SH-SY5Y (cell line): ENCODE measurements around the gene C10orf88.

Experiments
- GATA2 ChIP-seq: IDR thresholded peaks from 2 replicates; pipeline ENCODE4 v1.6.1; 2011; ENCODE audit warnings: mild to moderate bottlenecking, low read depth, low read length
- GATA3 ChIP-seq: IDR thresholded peaks from 2 replicates; pipeline ENCODE4 v1.6.1; 2011; ENCODE audit warnings: low read depth, mild to moderate bottlenecking, low read length, moderate library complexity

The C10orf88 gene

DNA sequence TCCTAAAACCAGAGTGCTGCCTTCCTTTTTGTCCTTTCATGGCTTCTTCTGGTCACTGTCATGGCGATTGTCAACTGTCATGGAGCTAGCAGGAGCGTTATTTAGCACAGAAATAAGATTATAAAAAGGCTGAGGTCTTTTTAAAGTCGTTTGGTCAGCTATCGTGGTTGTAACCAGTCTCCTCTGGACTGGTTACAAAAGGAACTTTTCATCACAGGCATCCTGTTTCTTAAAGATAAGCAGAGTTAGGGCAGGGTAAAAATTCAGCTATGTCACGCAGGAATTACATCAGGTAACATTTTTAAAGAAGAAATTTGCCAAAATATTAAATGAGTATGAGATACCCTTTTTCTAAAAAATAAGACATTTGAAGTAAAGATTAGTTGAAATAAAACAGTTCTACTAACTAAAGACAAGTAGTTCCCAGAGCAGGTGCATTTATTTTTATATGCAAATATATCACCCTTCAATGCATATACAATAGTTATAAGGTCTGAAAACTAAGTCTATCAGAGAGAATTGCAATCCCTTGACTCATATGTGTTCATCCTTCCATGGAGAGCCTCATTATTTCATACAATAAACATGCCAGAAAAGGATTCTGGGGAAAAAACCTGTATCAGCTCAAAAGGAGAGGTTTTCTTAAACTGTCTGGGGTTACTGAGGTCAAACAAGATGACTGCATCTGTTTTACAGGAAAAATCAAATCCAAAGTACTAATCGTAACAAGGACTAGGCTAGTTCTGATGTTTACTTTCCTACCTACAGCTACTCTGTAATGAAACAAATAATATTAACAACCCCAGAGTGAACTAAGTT, 22.7 kb downstream of the C10orf88 start:
- no peak for TF ChIP-seq GATA2
- no peak for TF ChIP-seq GATA3

GRCh38 chr10:122930140-122930539, 23.9 kb downstream of the C10orf88 start:
- TF ChIP-seq GATA3 (no peak), GATA2 (no peak)

DNA sequence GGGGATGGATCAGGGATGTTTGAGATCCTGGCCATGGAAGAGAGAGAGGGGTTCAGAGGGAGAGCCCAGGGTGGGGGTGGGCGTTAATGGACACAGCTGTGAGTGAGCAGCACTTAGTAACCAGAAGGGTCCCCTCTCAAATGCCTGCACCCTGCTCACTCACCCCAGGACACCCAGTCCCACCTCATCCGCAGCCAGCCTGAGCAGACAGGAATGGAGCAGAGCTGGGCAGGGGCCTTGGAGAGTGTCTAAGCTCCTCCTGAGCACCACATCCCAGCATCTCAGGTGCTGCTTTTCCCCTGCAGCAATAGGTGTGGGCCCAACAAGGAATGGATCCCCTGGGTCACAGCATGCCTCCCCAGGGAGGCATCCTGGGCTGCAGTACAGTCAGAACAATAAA, 38.3 kb downstream of the C10orf88 start:
- TF ChIP-seq GATA2 (no peak), GATA3 (no peak)

- TF ChIP-seq GATA2 = no peak
- no peak for TF ChIP-seq GATA3
Measured at GRCh38 chr10:122911889-122912484, 42.0 kb downstream of the C10orf88 start.

DNA sequence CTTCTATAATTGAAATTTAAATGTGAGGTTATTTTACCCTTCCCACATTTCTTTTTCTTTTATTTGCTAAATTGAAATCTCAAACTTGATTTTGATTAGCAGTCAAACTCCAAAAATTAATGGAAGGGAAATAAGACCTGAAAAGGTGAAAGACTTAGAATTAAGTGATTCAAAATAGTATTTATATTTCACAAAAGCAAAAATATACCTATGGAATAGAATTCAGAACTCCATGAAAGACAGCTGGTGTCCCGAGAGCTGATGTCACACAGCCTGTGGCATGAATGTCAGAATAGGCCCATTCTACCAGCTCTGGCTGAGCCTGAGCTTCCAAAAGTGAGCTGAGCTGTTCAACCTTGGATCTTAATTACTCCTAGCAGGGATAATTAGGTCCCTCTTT, 43.7 kb downstream of the C10orf88 start, which contains the start of gene FAM24A:
TSS of gene FAM24A (plus strand) at position 301 of the 400 bp plus-strand sequence. CDS start 1,025 bp downstream, outside the sequence.
- TF ChIP-seq GATA2 (no peak), GATA3 (no peak)

- TF ChIP-seq GATA2 = no peak
- no peak for TF ChIP-seq GATA3
Measured at GRCh38 chr10:122894261-122894944, 59.6 kb downstream of the C10orf88 start.

DNA sequence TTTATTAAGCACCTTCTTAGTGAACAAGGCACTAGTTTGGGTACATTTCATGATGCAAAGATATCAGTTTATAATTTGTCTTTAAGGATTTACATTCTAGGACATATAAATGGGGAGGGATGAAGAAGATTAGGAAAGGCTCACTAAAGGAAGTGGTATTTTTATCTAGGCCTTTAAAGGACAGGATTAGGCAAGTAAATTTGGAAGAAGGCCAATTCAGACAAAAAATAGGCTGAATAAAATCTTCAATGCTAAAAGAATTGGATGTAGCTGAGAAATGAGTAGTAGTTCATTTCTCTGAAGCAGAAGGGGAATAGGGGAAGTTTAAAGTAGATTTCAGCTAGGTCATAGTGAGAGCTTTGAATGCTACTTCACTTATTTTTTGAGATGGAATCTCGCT, 69.9 kb downstream of the C10orf88 start:
- TF ChIP-seq GATA2 (no peak), GATA3 (no peak)

- no peak for TF ChIP-seq GATA3
- no peak for TF ChIP-seq GATA2
Measured at GRCh38 chr10:122882766-122883165, 71.3 kb downstream of the C10orf88 start.
